Fibroblast of mammary gland (primary cell): Measurements from ENCODE around the gene TARBP2.
A peak's percentile ranks its signal among the peaks of the same experiment; 100 is the strongest.

Source experiments
- DNase-seq: peaks from one replicate; pipeline ENCODE4 v3.0.0-alpha.2; 2010; ENCODE audit warnings: low read depth
- H3K4me3 ChIP-seq: 2 replicates; pipeline ENCODE4 v1.5.1; 2011; ENCODE audit warnings: low read depth, mild to moderate bottlenecking, low read length, moderate library complexity; ENCODE audit not compliant: control insufficient read depth
- TF ChIP-seq, protein P1 (sequence below): conservative IDR thresholded peaks from 2 replicates; pipeline ENCODE4 v1.5.1; 2011; ENCODE audit warnings: low read depth, low read length, inconsistent platforms; ENCODE audit not compliant: control insufficient read depth, insufficient read depth

TARBP2 gene

DNA sequence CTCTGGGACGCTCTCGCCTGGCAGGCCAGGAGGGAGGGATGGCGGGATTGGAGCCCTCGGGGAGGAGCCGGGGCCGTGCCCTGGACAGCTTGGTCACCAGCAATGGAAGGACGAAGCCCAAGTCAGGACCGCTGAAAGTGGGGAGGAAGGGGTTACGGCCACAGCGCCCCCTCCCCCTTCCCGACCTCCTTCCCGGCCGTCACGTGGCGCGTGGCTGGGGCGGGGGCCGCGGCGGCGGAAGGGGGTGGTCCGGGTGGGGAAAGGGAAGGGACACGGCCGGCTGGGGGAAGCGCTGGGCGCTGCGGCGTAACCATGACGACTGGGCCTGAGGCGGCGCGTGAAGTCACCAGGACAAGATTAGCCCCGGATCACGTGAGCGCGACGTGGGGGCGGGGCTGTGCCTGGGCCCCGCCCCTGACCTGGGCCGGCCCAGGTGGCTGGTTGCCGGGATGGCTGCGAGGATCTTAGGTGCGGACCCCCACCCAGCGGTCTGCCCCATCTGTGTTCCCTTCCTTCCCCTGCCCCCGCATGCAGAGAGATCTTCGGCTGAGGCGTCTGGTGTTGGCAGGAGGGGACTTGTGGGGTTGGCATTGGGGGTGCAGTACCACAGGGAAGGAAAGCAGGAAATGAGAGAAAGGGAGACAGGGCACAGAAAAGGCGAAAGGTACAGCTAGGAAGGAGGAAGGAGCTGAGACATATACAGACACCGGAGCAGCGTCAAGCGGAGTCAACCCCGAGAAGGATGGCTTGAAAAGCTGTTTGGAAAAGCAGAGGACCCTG is 8.1 kb upstream of the TARBP2 start:
- peak overlapping the region; percentile 54 for H3K4me3 ChIP-seq
- peak; percentile 75 for DNase-seq
- TF ChIP-seq, protein P1, sequence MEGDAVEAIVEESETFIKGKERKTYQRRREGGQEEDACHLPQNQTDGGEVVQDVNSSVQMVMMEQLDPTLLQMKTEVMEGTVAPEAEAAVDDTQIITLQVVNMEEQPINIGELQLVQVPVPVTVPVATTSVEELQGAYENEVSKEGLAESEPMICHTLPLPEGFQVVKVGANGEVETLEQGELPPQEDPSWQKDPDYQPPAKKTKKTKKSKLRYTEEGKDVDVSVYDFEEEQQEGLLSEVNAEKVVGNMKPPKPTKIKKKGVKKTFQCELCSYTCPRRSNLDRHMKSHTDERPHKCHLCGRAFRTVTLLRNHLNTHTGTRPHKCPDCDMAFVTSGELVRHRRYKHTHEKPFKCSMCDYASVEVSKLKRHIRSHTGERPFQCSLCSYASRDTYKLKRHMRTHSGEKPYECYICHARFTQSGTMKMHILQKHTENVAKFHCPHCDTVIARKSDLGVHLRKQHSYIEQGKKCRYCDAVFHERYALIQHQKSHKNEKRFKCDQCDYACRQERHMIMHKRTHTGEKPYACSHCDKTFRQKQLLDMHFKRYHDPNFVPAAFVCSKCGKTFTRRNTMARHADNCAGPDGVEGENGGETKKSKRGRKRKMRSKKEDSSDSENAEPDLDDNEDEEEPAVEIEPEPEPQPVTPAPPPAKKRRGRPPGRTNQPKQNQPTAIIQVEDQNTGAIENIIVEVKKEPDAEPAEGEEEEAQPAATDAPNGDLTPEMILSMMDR: no peak

DNA sequence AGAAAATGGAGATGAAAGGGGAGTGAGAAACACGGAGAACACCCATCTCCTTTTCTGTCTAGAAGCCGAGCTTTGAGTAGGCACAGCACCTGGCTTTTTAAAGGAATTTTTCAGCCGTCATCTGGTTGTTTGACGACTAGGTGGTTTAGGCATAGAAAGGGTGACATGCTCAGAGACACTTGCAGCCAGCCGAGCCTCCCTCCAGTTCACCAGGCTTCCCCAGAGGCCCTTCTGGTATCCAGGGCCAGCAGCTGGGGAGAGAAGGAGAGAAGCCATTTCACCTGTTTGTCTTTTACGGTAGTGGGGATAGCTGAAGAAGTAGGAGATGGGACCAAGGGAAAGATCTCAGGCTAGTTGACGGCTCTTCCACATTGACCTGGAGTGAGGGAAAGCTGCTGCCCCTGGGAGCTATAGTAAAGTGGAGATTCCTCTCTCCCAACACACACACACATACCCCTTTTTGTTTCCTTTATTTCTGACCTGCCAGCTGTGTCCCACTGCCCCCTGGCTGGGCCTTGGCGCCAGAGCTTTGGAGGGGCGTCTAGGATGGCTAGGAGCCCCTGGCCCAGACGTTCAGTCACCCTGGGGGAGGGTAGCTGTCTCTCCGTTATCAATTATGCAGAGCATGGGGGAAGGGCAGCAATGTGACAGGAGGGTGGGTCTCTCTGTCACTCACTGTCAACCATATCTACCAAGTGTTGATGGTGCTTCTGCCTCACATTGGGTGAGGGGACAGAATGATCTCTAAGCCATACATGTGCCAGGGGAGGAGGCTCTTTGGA is 7.3 kb upstream of the TARBP2 start:
- peak overlapping the region; percentile 54 for H3K4me3 ChIP-seq
- TF ChIP-seq, protein P1: no peak

DNA sequence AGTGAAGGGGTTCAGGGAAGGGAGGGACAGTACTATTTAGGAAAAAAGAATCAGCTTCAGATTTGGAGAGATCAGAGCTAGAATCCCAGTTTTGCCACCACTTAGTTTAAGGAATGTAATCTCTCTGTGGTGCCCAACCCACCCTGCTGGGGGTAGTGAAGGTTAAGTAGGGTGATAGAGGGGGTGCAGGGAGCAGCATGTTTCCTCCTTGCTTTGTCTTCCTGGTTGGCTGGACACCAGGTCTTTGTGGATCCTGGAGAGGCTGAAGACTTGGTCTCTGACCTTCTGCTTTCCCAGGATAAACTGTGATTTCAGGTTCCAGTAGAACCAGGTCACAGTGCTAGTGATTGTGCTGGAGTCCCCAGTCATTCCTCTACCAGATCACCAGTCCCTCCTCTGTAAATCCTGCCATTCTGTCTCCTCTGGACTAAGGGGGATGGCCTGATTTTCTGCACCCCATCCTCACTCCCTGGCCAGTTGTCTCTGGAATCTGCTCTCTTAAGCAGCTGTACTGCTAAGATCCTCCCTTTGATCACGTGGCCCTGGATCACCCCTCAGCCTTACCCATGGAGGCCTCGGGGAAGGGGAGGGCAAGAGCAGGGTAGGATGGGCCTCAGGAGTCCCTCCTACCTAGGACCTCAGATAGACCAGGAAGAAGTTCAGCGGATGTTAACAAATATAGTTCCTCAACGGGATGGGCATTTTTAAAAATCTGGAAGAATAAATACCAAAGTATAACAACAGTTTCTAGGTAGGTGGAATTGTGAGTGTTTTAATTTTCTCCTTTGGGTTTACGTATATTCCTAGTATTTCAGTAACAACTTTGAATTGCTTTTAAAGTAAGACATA is 5.0 kb upstream of the TARBP2 start:
- DNase-seq: peak; percentile 81
- H3K4me3 ChIP-seq: peak overlapping the region; percentile 13
- TF ChIP-seq, protein P1: no peak

More for the DNA sequence above, 7.3 kb upstream of the TARBP2 start:
- no peak for DNase-seq

DNA sequence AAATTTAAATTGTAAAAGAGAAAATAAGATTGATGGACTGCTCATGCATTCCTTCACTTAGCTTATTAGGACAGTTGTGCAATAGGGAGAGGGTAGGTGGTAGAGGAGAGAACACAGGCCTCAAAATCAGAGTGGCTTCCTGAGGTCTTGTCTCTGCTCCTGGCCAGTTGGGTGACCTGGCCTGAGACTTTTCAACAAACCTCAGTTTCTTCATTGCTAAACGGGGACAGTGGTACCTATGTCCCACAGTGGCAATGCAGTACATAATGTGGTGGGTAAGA is 4.4 kb upstream of the TARBP2 start:
- H3K4me3 ChIP-seq: peak overlapping the region; percentile 13
- TF ChIP-seq, protein P1: no peak
- DNase-seq: no peak

DNA sequence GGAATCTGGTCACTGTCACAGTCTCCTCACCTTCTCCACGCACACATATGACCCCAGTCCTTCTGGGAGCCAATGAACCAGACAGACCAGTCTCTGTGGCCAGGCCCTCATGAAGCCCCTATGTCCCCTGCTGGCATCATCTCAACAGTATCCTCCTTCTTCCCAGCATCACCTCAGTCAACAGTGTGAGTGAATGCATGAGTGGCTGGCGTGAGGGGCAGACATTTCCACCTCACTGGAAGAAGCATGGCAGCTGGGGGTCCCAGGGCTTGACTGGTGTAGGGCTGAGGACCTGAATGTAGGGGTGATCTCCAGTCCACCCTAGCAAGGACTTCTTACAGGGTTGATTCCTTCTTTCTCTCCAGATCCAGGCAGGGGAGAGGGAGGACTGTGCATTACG is 3.6 kb upstream of the TARBP2 start:
- no peak overlapping the region for H3K4me3 ChIP-seq
- no peak for DNase-seq
- TF ChIP-seq, protein P1: no peak

DNA sequence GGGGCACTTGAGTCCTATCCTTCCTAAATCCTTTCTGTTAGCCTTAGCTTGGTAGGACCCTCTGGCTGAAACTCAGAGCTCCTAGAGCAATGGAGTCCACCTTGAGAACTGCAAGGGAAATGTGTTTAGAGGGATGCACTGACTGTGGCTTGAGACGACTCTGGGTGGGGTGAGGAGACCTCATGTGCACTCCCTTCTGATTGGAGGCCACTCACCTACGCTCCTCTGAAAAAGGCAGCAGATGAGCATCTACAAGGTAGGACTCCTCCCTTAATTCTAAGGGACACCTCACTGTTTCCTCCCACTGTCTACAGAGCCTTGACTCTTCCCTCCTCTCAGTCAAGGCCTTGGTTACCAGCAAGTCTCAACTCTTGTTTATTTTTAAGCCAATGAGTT is 2.9 kb upstream of the TARBP2 start:
- TF ChIP-seq, protein P1: no peak
- no peak overlapping the region for H3K4me3 ChIP-seq
- no peak for DNase-seq
